ENCODE measurements around the gene IGSF21.

Gene IGSF21

DNA sequence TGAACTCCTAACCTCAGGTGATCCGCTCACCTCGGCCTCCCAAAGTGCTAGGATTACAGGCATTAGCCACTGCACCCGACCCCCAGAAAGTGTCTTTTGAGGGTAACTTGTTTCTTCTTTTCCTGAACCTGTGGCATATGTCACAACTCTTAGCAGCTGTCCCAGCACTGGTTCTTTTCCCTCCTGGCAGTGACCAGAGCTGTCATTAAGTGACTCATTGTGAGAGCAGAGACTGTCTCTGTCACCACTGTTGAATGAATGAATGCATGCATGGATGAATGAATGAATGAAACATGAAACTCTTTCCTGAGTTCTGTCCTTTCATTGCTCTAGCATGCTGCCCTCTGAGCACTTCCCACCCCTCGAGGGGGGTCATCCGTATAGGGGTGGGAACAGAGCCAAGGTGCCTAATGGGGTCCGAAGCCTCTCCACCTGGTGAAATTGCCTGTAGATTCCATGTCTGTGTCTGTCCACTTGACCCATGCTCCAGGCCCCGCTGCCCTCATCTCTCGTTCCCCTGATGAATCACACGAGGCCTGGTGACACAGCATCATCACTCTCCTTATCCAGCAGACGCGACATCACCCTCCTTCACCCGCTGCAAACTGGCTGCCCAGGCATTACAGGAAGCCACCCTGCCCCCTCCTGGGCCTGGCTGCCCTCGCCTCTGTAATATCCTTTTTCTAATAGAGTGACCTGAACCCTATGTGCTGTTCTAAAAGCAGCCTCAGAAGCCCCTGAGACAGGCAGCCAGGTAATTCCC, 75.0 kb downstream of the IGSF21 start:
- no peak for DNase-seq

DNA sequence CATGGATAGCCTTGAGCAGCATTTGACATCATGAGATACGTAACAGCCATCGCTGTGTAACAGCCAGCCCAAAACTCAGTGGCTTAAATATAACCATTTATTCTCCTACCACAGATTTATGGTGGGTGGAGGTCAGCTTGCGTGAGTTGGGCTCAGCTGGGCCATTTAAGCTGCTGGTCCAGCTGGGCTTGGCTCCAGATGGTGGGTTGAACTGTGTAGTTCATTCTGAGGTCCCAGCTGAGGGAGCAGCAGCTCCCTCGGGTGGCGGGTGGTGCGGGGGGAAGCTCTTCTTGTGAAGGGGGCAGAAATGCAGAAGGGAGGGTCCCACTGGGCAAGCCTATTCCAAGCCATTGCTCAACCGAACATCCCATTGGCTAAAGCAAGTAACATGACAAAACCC, 75.9 kb downstream of the IGSF21 start:
- no peak for DNase-seq

DNA sequence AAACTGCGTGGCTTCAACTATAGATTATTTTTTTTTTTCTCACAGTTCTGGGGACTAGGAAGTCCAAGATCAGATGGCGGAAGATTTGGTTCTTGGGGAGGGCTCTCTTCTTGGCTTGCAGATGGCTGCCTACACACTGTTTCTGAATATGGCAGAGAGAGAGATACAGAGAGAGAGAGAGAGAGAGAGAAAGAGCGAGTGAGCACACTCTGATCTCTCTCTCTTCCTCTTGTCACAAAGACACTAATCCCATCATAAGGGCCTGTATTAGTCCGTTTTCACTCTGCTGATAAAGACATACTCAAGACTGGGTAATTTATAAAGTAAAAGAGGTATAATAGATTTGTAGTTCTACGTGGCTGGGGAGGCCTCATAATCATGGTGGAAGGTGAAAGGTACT, 79.5 kb downstream of the IGSF21 start:
- no peak for DNase-seq

GRCh38 chr1:18188820-18189517, 81.4 kb downstream of the IGSF21 start:
- DNase-seq = no peak

DNA sequence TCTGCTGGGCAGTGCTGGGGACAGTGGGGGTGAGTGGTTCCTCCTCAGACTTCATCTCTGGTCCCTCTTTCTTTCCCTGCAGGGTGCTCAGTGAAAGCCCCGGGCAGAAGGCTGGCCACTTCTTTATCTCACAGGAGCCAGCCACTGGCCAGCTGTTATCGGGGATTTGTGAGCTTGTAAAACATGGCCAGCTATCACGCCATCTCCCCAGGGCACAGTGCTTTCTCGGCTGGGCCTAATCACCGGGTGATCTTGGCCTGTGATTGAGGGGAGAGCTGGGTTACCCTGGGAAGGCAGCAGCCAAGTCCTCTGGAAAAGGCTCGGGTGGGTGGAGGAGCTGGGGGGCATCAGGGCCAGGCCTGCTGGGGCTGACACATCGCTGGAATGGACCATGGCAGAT, 83.0 kb downstream of the IGSF21 start:
- no peak for DNase-seq

DNA sequence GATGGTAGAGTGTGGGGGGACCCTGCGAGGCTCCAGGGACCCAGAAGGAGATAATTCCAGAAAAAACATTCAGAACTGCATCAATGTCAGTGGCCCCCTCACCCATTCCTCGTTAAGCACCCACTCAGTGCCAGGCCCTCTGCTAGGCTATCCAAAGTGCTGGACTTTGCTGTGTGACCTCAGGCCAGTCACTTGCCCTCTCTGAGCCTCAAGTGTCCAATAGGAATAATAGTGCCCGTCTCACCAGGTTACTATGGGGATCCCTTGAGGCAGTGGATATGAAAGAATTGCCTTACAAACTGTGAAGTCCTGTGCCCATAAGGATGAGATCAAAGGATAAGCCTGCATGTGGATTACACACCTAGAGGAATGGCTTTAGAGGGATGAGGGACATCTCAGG, 83.4 kb downstream of the IGSF21 start:
- no peak for DNase-seq

- no peak for DNase-seq
Measured at GRCh38 chr1:18191481-18192155, 84.0 kb downstream of the IGSF21 start.

- DNase-seq = no peak
Measured at GRCh38 chr1:18192182-18192581, 84.6 kb downstream of the IGSF21 start.

DNA sequence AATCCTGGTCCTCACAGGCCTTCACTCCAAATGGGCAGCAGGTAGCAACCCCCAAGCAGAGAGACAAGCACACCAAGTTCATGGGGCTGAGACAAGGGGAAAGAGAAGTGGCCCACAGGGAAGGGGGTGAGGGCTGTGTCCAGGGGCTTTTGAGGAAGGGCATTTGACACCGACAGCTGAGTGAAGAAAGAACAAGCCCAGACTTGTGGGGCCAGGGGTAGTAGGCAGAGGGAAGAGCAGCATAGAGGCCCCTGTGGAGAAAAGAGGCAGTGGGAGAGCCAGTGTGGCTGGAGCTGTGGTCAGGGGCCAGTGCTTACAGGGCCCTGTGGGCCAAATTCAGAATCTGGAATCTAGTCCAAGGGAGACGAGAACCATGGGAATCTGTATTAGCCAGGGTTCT, 85.4 kb downstream of the IGSF21 start:
- DNase-seq = no peak

- no peak for DNase-seq
Measured at GRCh38 chr1:18197299-18197698, 89.7 kb downstream of the IGSF21 start.

GRCh38 chr1:18198260-18198659, 90.7 kb downstream of the IGSF21 start:
- no peak for DNase-seq

GRCh38 chr1:18199462-18199861, 91.9 kb downstream of the IGSF21 start:
- no peak for DNase-seq

DNA sequence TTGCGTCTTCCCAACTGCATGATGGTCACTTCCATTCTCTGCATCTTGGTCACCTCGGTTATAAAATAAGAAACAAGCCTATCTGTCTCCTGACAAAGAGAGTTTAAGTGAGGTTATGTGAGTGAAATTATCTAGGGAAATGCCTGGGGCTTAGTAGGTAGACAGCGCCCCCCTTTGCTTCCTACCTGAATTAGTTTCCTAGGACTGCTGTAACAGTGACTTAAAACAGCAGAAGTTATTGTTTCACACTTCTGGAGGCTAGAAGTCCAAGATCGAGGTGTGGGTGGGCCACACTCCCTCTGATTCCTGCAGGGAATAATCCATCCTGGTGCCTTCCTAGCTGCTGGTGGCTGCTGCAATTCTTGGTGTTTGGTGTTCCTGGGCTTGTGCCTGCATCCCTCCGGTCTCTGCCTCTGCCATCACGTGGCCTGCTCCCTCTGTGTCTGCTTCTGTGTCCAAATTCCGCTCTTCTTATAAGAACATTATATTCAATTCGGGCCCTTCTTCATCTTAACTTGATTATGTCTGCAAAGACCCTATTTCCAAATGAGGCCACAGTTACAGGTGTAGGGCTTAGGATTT, 92.6 kb downstream of the IGSF21 start:
- DNase-seq = no peak

GRCh38 chr1:18200918-18201317, 93.3 kb downstream of the IGSF21 start:
- no peak for DNase-seq

DNA sequence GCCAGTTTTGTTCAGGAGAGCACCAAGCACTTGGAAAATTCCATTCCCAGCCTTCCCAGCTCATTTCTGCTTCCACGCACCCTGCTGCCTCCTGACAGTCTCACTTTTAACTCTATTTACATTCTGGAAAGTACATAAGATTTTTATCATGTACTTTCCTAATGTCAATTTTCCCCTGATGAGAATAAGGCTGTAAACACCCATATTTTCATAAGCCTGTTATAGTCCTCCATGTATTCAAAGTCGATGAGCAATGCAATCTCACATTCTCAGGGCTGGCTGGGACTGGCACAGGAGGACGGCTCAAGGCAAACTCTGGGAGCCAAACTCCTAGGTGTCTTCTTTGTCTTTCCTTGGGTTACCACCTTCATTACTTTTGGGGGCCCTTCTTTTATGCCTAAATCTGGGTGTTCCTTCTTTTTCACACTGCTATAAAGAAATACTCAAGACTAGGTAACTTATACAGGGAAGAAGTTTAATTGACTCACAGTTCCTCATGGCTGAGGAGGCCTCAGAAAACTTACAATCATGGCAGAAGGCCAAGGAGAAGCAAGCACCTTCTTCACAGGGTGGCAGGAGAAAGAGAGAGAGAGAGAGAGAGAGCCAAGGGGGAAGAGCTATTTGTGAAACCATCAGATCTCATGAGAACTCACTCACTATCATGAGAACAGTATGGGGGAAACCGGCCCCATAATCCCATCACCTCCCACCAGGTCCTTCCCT, 94.6 kb downstream of the IGSF21 start:
- no peak for DNase-seq

- no peak for DNase-seq
Measured at GRCh38 chr1:18203645-18204044, 96.0 kb downstream of the IGSF21 start.

DNA sequence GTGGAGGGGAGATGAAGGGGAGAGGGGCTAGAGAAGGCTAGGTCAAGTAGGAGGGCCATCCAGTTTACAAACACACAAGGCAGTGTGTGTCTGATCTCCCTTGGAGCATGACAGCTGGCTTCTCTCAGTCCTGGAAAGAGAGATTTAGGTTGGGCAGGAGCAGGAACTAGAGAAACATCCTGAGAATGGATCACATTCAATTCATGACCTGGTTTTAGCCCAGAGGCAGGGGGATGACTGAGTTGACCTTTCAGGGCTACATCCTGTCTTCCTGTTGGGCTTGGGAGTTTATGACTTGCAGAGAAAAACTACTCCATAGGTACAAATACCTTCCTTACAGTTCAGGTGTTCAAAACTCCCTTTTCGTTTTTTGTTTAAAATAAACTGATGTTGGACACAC, 97.0 kb downstream of the IGSF21 start:
- no peak for DNase-seq

DNA sequence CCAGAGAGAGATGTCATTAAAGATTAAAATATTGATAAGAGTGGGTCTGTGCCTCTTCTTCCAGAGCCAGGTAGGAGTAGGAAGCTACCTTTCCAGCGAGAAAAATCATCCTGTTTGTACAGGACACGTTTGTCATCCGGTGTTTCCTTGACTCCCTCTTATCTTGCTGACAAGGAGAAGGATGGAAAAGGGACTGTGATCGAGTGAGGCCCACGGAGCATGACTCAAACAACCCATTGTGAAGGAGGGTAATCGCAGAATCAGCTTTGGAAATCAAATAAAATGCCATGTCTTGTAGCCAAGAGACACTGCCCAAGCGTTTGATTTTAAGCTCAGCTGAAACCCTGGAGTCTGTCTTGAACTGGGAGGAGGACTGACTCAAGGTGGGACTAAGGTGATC, 97.7 kb downstream of the IGSF21 start:
- no peak for DNase-seq

DNA sequence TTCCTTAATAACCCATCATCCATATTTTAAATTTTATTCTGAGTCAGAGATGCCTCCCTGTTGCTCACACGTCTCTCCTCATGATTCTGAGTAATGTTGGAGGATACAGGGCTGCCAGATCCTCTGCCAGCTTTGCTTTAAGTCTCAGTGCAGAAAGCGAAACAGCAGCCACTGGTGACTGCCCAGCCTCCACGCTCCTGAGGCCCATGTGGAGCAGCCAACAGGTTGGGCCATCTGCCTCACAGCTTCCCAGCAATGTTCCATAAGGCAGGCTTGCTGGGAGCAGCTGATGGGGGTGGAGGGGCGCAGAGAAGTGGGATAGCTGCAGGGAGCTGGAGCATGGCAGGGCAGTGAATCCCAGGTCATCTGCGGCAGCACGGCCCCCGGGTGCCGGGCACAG, 104.2 kb downstream of the IGSF21 start:
- DNase-seq = no peak

DNA sequence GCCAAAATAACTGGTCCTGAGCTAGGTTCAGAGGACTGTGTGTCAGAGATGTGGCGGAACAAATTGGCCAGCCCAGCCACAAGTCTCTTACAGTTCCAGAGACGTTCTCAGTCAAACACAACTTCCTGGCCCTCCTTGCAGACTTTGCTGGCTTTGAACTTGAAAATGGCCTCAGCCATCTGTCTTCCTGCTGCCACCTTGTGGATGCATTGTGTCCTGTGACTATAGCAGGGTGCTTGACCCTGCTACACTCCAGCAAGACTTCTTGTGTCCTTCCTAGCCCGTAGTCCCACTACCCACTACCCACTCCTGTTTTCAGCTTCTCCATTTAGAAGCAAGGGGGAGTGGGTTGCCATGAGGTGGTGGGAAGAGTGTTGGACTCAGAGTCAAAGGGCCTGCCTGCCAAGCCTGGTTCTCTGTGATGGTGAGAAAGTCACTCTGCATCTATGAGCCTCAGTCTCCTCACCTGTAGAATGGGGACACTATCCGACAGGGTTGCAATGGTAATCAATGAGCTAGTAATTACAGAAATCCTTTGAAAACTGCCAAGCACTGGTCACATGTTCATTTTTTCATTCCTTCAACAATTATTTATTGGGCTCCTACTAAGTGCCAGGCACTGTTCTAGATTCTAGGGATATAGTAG, 109.9 kb downstream of the IGSF21 start:
- no peak for DNase-seq

- no peak for DNase-seq
Measured at GRCh38 chr1:18229625-18230024, 122.0 kb downstream of the IGSF21 start.

GRCh38 chr1:18230321-18230720, 122.7 kb downstream of the IGSF21 start:
- no peak for DNase-seq

GRCh38 chr1:18230840-18231239, 123.2 kb downstream of the IGSF21 start:
- peak; percentile 19 to 85 for DNase-seq
